ENCODE measurements around the gene RRP15. TPM values are rescaled to one million over a fixed set of nuclear protein-coding genes. Genes with fewer than 3 reads are reported as not detected.

The RRP15 gene
- total and polyA plus RNA-seq, 2 of the 13 experiments (the other 11 are each of a cell fraction or from before 2014, with no cell fraction given): 2.1 to 37.5 TPM

DNA sequence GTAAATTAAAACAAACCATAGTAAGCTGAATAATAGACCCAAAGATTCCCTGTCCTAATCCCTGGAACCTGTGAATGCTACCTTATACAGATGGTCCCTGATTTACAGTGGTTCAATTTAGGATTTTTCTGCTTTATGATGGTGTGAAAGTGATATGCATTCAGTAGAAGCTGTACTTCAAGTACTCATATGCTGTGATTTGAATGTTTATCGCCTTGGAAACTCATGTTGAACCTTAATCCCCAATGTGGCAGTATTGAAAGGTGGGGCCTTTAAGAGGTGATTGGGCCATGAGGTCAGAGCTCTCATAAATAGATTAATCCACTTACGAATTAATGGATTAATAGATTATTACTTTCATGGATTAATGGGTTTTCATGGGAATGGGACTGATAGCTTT, 10.6 kb upstream of the RRP15 start (continued):
- TF ChIP-seq, protein P1, sequence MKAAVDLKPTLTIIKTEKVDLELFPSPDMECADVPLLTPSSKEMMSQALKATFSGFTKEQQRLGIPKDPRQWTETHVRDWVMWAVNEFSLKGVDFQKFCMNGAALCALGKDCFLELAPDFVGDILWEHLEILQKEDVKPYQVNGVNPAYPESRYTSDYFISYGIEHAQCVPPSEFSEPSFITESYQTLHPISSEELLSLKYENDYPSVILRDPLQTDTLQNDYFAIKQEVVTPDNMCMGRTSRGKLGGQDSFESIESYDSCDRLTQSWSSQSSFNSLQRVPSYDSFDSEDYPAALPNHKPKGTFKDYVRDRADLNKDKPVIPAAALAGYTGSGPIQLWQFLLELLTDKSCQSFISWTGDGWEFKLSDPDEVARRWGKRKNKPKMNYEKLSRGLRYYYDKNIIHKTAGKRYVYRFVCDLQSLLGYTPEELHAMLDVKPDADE (CRISPR knock-in tag; IDR thresholded peaks at IDR 0.05): no peak
- TF ChIP-seq TARDBP (CRISPR knock-in tag; IDR thresholded peaks at IDR 0.05) (no peak), ZNF572 (CRISPR knock-in tag; IDR thresholded peaks at IDR 0.05) (no peak), RBFOX2 (IDR thresholded peaks at IDR 0.05; ENCODE audit: low read depth, low read length) (no peak), JARID2 (CRISPR knock-in tag; IDR thresholded peaks at IDR 0.05; ENCODE audit: insufficient replicate concordance) (no peak), SAP130 (CRISPR knock-in tag; IDR thresholded peaks at IDR 0.05; ENCODE audit: low read depth) (no peak), ZNF563 (CRISPR knock-in tag; IDR thresholded peaks at IDR 0.05) (no peak), ATRX (CRISPR knock-in tag; IDR thresholded peaks at IDR 0.05; ENCODE audit: borderline replicate concordance) (no peak), ATAD3A (CRISPR knock-in tag; IDR thresholded peaks at IDR 0.05) (no peak)
- TF ChIP-seq, protein P2, sequence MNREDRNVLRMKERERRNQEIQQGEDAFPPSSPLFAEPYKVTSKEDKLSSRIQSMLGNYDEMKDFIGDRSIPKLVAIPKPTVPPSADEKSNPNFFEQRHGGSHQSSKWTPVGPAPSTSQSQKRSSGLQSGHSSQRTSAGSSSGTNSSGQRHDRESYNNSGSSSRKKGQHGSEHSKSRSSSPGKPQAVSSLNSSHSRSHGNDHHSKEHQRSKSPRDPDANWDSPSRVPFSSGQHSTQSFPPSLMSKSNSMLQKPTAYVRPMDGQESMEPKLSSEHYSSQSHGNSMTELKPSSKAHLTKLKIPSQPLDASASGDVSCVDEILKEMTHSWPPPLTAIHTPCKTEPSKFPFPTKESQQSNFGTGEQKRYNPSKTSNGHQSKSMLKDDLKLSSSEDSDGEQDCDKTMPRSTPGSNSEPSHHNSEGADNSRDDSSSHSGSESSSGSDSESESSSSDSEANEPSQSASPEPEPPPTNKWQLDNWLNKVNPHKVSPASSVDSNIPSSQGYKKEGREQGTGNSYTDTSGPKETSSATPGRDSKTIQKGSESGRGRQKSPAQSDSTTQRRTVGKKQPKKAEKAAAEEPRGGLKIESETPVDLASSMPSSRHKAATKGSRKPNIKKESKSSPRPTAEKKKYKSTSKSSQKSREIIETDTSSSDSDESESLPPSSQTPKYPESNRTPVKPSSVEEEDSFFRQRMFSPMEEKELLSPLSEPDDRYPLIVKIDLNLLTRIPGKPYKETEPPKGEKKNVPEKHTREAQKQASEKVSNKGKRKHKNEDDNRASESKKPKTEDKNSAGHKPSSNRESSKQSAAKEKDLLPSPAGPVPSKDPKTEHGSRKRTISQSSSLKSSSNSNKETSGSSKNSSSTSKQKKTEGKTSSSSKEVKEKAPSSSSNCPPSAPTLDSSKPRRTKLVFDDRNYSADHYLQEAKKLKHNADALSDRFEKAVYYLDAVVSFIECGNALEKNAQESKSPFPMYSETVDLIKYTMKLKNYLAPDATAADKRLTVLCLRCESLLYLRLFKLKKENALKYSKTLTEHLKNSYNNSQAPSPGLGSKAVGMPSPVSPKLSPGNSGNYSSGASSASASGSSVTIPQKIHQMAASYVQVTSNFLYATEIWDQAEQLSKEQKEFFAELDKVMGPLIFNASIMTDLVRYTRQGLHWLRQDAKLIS (CRISPR knock-in tag; IDR thresholded peaks at IDR 0.05): no peak
- TF ChIP-seq, protein P3, sequence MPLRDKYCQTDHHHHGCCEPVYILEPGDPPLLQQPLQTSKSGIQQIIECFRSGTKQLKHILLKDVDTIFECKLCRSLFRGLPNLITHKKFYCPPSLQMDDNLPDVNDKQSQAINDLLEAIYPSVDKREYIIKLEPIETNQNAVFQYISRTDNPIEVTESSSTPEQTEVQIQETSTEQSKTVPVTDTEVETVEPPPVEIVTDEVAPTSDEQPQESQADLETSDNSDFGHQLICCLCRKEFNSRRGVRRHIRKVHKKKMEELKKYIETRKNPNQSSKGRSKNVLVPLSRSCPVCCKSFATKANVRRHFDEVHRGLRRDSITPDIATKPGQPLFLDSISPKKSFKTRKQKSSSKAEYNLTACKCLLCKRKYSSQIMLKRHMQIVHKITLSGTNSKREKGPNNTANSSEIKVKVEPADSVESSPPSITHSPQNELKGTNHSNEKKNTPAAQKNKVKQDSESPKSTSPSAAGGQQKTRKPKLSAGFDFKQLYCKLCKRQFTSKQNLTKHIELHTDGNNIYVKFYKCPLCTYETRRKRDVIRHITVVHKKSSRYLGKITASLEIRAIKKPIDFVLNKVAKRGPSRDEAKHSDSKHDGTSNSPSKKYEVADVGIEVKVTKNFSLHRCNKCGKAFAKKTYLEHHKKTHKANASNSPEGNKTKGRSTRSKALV (CRISPR knock-in tag; IDR thresholded peaks at IDR 0.05): no peak

All from HepG2 (cell line).